ENCODE results near the gene HIBADH.
A peak's percentile ranks its signal among the peaks of the same experiment; 100 is the strongest.
"Not testable (repeated sequence)": the region's sequence is repeated elsewhere in the genome, so short reads cannot be mapped to it uniquely, and the experiment has no call there.

Gene HIBADH

GRCh38 chr7:27678617-27679260, 16.1 kb upstream of the HIBADH start:
- H3K4me1 Mint-ChIP-seq, result peaks cover 30% of the 10 kb centered on the region
- no peak overlapping the region for H3K27ac Mint-ChIP-seq
- no peak for TF ChIP-seq CTCF (IDR thresholded peaks at IDR 0.05)
- no peak overlapping the region for H3K4me3 Mint-ChIP-seq
- no peaks in the 10 kb centered on the region for H3K9me3 Mint-ChIP-seq
- DNase-seq, result no peak
- no peaks in the 10 kb centered on the region for H3K36me3 Mint-ChIP-seq (ENCODE audit: low read depth)
- H3K27me3 Mint-ChIP-seq (ENCODE audit: low read depth, poor library complexity), result no peaks in the 10 kb centered on the region

- Mint-ChIP-seq H3K4me3 (no peak overlapping the region), H3K27ac (no peak overlapping the region), H3K36me3 (ENCODE audit: low read depth) (no peaks in the 10 kb centered on the region), H3K27me3 (ENCODE audit: low read depth, poor library complexity) (no peaks in the 10 kb centered on the region), H3K4me1 (peaks cover 30% of the 10 kb centered on the region), H3K9me3 (peaks cover 4% of the 10 kb centered on the region)
- DNase-seq, result no peak
- TF ChIP-seq CTCF (IDR thresholded peaks at IDR 0.05), result no peak
Observed at GRCh38 chr7:27677912-27678612, 15.4 kb upstream of the HIBADH start.

GRCh38 chr7:27674126-27674525, 11.4 kb upstream of the HIBADH start:
- not testable (repeated sequence) for H3K27ac Mint-ChIP-seq; H3K4me3 Mint-ChIP-seq; H3K9me3 Mint-ChIP-seq; H3K27me3 Mint-ChIP-seq (ENCODE audit: low read depth, poor library complexity); DNase-seq; H3K36me3 Mint-ChIP-seq (ENCODE audit: low read depth)
- H3K4me1 Mint-ChIP-seq, result peaks cover 16% of the 10 kb centered on the region

- Mint-ChIP-seq H3K4me3 (no peak overlapping the region), H3K27me3 (ENCODE audit: low read depth, poor library complexity) (peaks cover 6% of the 10 kb centered on the region), H3K4me1 (peaks cover 5% of the 10 kb centered on the region), H3K27ac (no peak overlapping the region), H3K36me3 (ENCODE audit: low read depth) (peaks cover 8% of the 10 kb centered on the region), H3K9me3 (peaks cover 14% of the 10 kb centered on the region)
- DNase-seq, result no peak
- no peak for TF ChIP-seq CTCF (IDR thresholded peaks at IDR 0.05)
Observed at GRCh38 chr7:27671675-27672074, 9.0 kb upstream of the HIBADH start.

- peaks cover 6% of the 10 kb centered on the region for H3K27me3 Mint-ChIP-seq (ENCODE audit: low read depth, poor library complexity)
- H3K36me3 Mint-ChIP-seq (ENCODE audit: low read depth), result peaks cover 8% of the 10 kb centered on the region
- no peak for DNase-seq
- no peak for TF ChIP-seq CTCF (IDR thresholded peaks at IDR 0.05)
- peaks cover 5% of the 10 kb centered on the region for H3K4me1 Mint-ChIP-seq
- H3K4me3 Mint-ChIP-seq, result no peak overlapping the region
- H3K27ac Mint-ChIP-seq, result no peak overlapping the region
- H3K9me3 Mint-ChIP-seq, result peaks cover 14% of the 10 kb centered on the region
Observed at GRCh38 chr7:27670676-27671075, 8.0 kb upstream of the HIBADH start.

- TF ChIP-seq CTCF (IDR thresholded peaks at IDR 0.05), result no peak
- Mint-ChIP-seq H3K27ac (peak overlapping the region; percentile 13), H3K4me1 (peaks cover 5% of the 10 kb centered on the region), H3K9me3 (peaks cover 14% of the 10 kb centered on the region), H3K27me3 (ENCODE audit: low read depth, poor library complexity) (peaks cover 6% of the 10 kb centered on the region), H3K4me3 (no peak overlapping the region), H3K36me3 (ENCODE audit: low read depth) (peaks cover 8% of the 10 kb centered on the region)
- DNase-seq, result no peak
Observed at GRCh38 chr7:27670177-27670576, 7.5 kb upstream of the HIBADH start.

All from nephron progenitor cell (in vitro differentiated cells).